Fibroblast of skin of right quadriceps (primary cell): ENCODE measurements around the gene SOWAHA.

Source experiments
- DNase-seq: peaks from one replicate; pipeline ENCODE4 v3.0.0-alpha.2; 2013

SOWAHA gene

DNA sequence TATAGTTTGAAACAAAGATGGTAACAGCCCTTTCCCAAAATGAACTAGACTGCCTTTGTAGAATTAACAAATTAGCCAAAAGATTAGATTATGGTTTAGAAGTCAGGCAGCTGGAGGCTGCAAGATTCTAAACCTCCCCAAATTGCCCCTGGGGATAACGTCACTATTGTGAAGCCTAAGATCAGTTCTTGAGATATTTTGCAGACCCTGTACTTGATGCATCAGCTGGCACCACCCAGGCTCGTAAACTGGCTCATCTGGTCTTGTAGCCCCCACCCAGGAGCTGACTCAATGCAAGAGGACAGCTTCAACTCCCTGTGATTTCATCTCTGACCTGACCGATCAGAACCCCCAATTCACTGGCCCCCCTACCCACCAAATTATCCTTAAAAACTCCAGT, 4.2 kb upstream of the SOWAHA start:
- no peak for DNase-seq

- no peak for DNase-seq
These were observed 2.5 kb upstream of the SOWAHA start for GRCh38 chr5:132810605-132811004.

GRCh38 chr5:132812123-132812765, 858 bp upstream of the SOWAHA start:
- DNase-seq, result no peak

GRCh38 chr5:132813599-132814502, 749 bp downstream of the SOWAHA start:
- no peak for DNase-seq

GRCh38 chr5:132814503-132815294, 1.6 kb downstream of the SOWAHA start:
- no peak for DNase-seq

DNA sequence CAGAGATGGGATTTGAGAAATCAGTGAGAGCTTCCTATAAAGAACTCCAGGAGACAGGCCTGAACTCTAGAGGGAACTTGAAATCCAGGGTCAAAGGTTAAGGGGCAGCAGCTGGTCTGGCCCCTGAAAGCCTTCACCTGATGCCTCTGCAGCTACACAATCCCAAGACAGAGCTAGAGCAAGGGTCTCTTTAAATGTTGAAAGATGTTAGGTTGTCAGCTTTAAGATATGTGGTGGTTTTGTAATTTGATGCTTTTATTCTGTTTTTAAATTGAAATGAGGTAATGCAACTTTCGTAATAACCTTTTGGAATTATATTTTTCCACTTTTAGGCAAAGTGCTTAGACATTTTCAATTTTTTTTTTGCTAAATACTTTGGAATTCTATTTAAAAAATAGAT, 2.4 kb downstream of the SOWAHA start:
- DNase-seq, result peak; percentile 37

DNA sequence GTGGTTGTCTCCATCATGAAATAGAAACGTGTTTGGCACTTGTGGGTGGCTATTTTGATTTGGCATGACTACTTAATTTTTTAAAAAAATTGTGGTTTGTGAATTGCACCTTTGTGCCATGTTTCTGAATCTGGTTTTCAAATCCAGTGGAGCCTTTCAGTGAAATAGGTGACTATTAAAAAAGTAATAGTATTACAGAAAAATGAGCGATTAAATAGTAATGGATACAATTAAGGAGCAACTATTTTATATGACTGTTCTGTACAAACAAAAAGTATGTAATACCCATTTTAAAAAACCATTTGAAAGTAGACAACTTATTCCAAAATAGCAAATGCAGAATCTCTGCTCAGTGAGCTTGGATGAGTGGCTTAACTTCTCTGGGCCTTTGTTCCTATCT, 3.0 kb downstream of the SOWAHA start:
- no peak for DNase-seq

DNA sequence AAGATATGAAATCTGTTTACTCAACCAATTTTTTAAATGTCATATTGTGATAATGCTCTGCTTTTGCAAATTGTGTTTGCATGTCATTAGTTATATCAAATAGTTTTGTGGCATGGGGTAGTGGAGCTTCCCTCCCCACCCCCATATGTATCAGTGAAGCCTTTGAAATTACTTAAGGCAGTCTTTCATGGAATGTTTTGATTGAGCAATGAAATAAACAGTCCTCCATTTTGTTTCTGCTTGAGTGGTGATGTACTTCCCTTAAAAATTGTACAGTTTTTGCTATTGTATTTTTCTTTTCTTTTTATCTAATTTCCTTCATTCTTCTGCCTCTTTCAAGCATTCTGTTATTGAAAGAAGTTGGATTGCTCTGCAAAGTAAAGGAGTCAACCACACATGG, 3.5 kb downstream of the SOWAHA start:
- no peak for DNase-seq

DNA sequence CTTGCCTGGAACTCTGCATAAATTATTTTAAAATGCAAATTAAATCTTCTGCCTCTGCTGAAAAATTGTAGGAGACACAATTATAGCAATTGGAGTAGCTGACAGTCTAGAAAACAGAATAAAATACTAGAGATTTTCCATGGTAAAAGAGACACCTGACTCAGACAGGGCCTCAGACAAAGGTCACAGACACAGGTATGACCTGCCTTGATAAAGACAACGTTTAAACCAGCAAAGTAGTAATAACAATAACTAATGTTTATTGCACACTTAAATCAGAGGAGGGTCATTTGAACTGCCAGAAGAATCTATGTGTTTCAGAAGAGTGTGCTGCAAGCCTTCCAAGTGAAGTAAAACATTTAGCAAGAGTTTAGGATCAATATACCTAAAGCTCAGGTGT, 3.9 kb downstream of the SOWAHA start:
- DNase-seq, result no peak

- DNase-seq, result no peak
These were observed 6.4 kb downstream of the SOWAHA start for GRCh38 chr5:132819468-132819867.

DNA sequence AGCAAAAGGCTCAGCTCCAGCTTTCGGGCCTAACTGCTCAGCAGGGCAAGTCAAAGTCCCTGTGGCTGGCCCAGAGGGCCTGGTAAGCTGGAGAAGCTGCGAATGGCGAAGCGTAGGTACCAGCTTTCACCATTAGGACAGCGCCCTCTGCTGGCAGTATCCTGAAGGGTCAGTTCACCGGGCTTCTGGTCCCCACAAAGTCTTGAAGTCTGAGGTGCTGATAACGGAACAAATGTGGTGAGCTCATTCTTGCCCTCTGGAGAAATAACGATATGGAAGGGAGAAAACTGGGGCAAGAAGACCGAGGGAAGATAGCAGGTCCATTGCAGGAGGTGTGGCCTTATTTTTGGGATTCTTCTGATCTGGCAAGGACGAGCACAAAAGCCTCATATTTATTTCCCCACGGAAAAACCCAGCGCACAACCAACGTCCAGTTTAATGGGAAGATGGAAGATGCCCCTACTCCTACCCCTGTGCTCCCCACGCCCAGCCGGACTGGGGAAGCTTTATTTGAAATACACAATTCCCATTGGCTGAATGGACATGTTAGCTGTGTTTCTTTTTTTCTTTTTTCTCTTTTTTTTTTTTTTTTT, 7.2 kb downstream of the SOWAHA start:
- DNase-seq, result peak; percentile 83

DNA sequence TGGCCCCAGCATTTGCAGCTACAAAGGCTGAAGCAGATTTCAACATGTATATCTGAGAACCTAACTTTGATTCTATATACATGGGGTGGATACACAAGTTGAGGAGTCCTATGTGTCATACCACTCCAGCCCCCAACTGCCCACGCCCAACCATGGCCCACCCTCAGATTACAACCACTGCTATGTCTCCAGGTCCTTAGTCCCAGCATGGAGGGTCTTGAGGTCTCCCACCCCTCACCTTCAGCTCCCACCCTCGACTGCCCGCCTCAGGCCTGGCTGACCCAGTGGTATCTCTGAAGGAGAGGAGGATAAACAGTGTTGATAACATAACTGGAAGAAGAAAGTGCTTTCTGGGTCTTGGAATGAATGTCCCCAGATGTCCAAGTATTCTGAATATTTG, 8.2 kb downstream of the SOWAHA start:
- no peak for DNase-seq

GRCh38 chr5:132821791-132822190, 8.7 kb downstream of the SOWAHA start:
- DNase-seq, result no peak

DNA sequence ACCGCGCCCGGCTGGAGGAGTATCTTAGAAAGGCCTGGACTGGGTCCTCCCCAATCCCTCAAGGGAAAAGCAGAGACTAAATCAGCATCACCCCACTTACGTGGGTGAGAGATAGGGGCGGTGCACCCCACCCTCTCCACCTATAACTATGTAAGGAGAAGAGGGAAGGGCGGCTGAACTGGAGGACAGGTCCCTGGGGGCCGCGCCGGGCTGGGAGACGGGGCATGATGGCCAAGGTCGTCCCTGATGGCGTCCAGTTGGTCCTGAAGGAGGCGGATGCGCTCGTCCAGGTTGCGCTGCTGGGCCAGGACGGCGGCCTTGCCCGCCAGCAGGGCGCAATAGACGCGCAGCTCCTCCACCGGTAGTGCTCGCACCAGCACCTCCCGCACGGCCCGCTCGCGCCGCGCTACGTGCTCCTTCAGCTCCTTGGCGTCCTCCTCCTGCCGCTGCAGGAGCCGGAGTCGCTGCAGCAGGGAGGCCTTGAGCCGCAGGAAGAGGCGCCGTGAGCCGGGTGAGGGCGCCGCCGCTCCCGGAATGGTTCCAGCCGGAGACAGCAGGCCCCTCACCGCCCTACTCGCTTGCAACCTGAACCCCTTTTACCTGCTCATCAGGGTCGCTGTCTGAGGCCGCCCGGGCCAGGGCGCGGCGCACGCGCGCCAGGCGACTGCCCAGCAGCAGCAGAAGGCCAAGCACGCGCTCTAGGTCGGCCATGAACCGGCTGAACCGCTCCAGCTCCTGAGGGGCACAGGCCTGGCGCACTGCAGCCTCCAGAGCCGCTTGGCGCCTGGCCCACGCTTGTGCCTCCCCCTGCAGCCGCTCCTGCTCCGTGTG, 9.8 kb downstream of the SOWAHA start:
- DNase-seq, result no peak

DNA sequence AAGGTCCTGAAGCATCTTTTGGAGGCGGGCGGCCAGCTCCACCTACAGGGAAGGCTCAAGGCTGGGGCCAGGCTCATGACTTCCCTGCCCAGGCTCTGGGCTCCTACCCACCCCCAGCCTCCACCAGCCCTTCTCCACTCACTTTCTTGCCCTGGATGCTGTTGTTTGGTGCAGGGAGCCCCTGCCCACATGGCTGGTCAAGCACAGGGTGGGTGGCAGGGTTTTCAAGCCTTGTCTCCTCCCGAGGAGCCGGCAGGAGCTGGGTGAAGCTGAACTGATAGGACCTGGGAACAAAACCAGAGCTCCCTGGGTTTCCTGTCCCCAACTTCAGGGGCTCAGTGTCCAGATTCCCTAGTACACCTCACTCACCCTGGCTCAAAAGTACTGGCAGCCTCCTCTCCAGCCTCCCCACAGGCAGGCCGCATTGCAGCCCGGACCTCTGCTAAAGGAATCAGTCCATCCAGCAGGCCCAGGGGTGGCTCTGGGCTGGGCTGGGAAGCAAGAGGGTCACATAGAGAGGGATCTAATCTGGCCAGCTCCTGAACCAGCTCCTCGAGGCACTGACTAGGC, 10.5 kb downstream of the SOWAHA start:
- DNase-seq, result no peak

GRCh38 chr5:132824426-132824825, 11.3 kb downstream of the SOWAHA start:
- DNase-seq, result no peak

- DNase-seq, result no peak
These were observed 12.1 kb downstream of the SOWAHA start for GRCh38 chr5:132825033-132825833.

- DNase-seq, result no peak
These were observed 12.8 kb downstream of the SOWAHA start for GRCh38 chr5:132825834-132826391.

GRCh38 chr5:132826424-132827082, 13.5 kb downstream of the SOWAHA start:
- DNase-seq, result no peak
